ENCODE data around the gene NRXN3. TPM values are rescaled to one million over a fixed set of nuclear protein-coding genes. Genes with fewer than 3 reads are reported as not detected.

Gene NRXN3
- total and polyA plus RNA-seq, 2 of the 4 experiments (the other 2 are of a cell fraction), result 4.8 to 25.1 TPM

DNA sequence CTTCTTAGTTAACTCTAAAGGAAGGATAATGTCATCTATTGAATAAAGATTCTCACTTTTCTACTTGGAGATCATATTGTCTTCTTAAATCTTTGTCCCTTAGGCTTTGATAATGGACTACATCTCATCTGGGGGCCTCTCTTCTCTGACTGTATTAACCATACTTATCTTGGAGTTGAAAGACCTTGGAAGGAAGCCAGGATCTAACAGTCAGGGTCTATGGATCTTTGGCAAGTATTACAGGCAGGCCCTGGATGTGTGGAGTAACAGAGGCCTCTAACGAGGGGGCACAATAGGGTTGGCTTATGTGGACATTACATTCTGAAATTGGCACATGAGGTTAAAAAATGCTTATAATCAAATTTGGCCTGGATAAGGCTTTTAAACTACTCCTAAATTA, 513.8 kb downstream of the NRXN3 start:
- no peak overlapping the region for H3K27ac ChIP-seq (ENCODE audit: insufficient read depth, low read length)
- no peak overlapping the region for H3K4ac ChIP-seq (ENCODE audit: low read depth, low read length)
- no peak overlapping the region for H3K18ac ChIP-seq (ENCODE audit: low read depth, low read length)
- H2BK20ac ChIP-seq (ENCODE audit: low read depth, low read length), result no peak overlapping the region
- H3K56ac ChIP-seq (ENCODE audit: extremely low read depth, insufficient read depth, low read length), result no peak overlapping the region
- H2AK5ac ChIP-seq (ENCODE audit: low read depth, low read length), result no peak overlapping the region
- no peak overlapping the region for H3K23ac ChIP-seq (ENCODE audit: low read depth, low read length)
- H4K20me1 ChIP-seq (ENCODE audit: insufficient read depth, low read length), result no peaks in the 10 kb centered on the region
- no TSS peak for BruUV-seq (replicated peaks)
- H3K9me1 ChIP-seq (ENCODE audit: insufficient read depth, low read length), result no peaks in the 10 kb centered on the region
- H3K27me3 ChIP-seq (ENCODE audit: control insufficient read depth, insufficient read depth, low read length), result no peaks in the 10 kb centered on the region
- no peak overlapping the region for H2BK15ac ChIP-seq (ENCODE audit: low read depth, low read length)
- H3K79me1 ChIP-seq (ENCODE audit: low read depth in 1 of 2, low read length in 2 of 2), result no peaks in the 10 kb centered on the region
- ATAC-seq (ENCODE audit: low read depth), result no peak
- H2BK5ac ChIP-seq (ENCODE audit: low read depth, low read length, poor library complexity, severe bottlenecking), result no peak overlapping the region
- no peak for TF ChIP-seq CEBPB (IDR thresholded peaks at IDR 0.05; ENCODE audit: low read depth, low read length)
- TF ChIP-seq, protein P1, sequence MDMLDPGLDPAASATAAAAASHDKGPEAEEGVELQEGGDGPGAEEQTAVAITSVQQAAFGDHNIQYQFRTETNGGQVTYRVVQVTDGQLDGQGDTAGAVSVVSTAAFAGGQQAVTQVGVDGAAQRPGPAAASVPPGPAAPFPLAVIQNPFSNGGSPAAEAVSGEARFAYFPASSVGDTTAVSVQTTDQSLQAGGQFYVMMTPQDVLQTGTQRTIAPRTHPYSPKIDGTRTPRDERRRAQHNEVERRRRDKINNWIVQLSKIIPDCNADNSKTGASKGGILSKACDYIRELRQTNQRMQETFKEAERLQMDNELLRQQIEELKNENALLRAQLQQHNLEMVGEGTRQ (IDR thresholded peaks at IDR 0.05; ENCODE audit: low read depth, low read length), result no peak
- no peak for TF ChIP-seq POLR2A (IDR thresholded peaks at IDR 0.05; ENCODE audit: low read depth, low read length)
- TF ChIP-seq SMC3 (IDR thresholded peaks at IDR 0.05; ENCODE audit: low read depth, low read length), result no peak
- no peak for TF ChIP-seq RCOR1 (IDR thresholded peaks at IDR 0.05; ENCODE audit: insufficient replicate concordance, low read length)
- TF ChIP-seq CHD1 (IDR thresholded peaks at IDR 0.05; ENCODE audit: low read depth, low read length), result no peak
- no peak for TF ChIP-seq FOS (IDR thresholded peaks at IDR 0.05; ENCODE audit: low read depth, low read length)
- no peak for TF ChIP-seq NFE2L2 (IDR thresholded peaks at IDR 0.05; ENCODE audit: low read depth, low read length)
- TF ChIP-seq MAFK (IDR thresholded peaks at IDR 0.05; ENCODE audit: low read depth, low read length), result no peak
- no peak for TF ChIP-seq RFX5 (IDR thresholded peaks at IDR 0.05; ENCODE audit: low read depth, low read length)
- TF ChIP-seq MXI1 (IDR thresholded peaks at IDR 0.05; ENCODE audit: borderline replicate concordance, low read depth, low read length), result no peak
- TF ChIP-seq, protein P2, sequence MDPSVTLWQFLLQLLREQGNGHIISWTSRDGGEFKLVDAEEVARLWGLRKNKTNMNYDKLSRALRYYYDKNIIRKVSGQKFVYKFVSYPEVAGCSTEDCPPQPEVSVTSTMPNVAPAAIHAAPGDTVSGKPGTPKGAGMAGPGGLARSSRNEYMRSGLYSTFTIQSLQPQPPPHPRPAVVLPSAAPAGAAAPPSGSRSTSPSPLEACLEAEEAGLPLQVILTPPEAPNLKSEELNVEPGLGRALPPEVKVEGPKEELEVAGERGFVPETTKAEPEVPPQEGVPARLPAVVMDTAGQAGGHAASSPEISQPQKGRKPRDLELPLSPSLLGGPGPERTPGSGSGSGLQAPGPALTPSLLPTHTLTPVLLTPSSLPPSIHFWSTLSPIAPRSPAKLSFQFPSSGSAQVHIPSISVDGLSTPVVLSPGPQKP (IDR thresholded peaks at IDR 0.05; ENCODE audit: borderline replicate concordance, low read depth, low read length), result no peak
- no peak for TF ChIP-seq MAZ (IDR thresholded peaks at IDR 0.05; ENCODE audit: borderline replicate concordance, low read depth, low read length)
- no peak for TF ChIP-seq RAD21 (IDR thresholded peaks at IDR 0.05; ENCODE audit: low read length)
- TF ChIP-seq BHLHE40 (IDR thresholded peaks at IDR 0.05; ENCODE audit: low read depth, low read length), result no peak
- no peak overlapping the region for H2BK120ac ChIP-seq (ENCODE audit: low read depth, low read length)
- no peak overlapping the region for H3K9ac ChIP-seq (ENCODE audit: low read depth, low read length)
- intact Hi-C loops (cut with micrococcal nuclease), result no loop called here
- H4K5ac ChIP-seq (ENCODE audit: low read depth, low read length), result no peak overlapping the region
- no peak overlapping the region for H2AK9ac ChIP-seq (replicated peaks; ENCODE audit: low read depth, low read length, poor library complexity)
- dilution Hi-C loops (cut with HindIII; ENCODE audit: low sequenced_read_pairs, unreplicated experiment), result no loop called here
- no peak overlapping the region for H4K8ac ChIP-seq (ENCODE audit: low read depth in 2 of 2, low read length in 2 of 2)
- H3K14ac ChIP-seq (replicated peaks; ENCODE audit: low read depth, low read length), result no peak overlapping the region
- H3K36me3 ChIP-seq (ENCODE audit: control insufficient read depth, insufficient read depth, low read length), result no peaks in the 10 kb centered on the region
- WGBS, 2 experiments (ENCODE audit: extremely low coverage in 2 of 2, insufficient read length in 1 of 2), result no CpG with 5 or more reads among the region's 1 CpG
- no peak overlapping the region for H3K4me3 ChIP-seq (ENCODE audit: insufficient read depth, low read depth, low read length)
- H3K4me1 ChIP-seq (ENCODE audit: control insufficient read depth, insufficient read depth, low read length), result no peaks in the 10 kb centered on the region
- CTCF ChIA-PET, result no interaction called here
- H4K91ac ChIP-seq (ENCODE audit: insufficient read depth, low read depth, low read length), result no peak overlapping the region
- POLR2A ChIA-PET (ENCODE audit: unreplicated experiment), result no interaction called here
- no peak overlapping the region for H3K4me2 ChIP-seq (ENCODE audit: low read depth, low read length)
- no peak for DNase-seq
- H2AFZ ChIP-seq (replicated peaks; ENCODE audit: low read length, poor library complexity), result no peak overlapping the region
- in situ Hi-C loops (cut with MboI; ENCODE audit: low sequenced_read_pairs), result no loop called here
- H3K9me3 ChIP-seq (ENCODE audit: control insufficient read depth, insufficient read depth, low read length), result peaks cover 4% of the 10 kb centered on the region

Measured in IMR-90 (cell line).